ENCODE data around the gene CPVL.

DNA sequence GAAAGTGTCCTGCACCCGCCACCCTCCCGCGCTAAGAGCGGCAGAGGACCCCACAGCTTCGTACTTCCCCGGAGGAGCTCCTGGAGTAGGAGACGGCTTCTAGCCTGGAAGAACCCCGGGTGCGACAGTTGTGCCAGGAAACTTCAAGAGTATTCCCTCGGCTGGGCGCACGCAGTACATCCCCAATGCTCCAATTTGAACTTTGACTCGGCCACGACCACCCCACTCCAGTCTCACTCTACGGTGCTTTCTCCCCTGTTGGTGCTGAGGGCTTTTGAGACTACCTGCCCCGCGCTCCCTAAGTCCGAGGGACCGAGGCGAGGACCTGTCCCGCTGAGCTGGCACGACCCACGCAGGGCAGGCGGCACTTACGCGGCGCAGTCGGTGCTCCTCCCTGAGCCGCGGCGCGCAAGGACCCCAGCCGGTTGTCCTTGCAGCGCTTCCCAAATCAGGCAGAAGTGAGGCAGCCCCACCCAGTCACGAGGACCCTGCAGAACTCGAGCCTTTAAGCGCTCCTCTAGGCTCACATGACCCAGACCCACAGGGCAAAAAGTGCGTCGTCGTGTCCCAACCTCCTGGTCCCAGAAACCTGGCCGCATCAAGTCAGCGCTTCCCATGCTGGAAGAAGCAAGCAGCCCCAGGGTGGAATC, at the start of gene CPVL:
- TF ChIP-seq ZNF274 (IDR thresholded peaks at IDR 0.05; ENCODE audit: low read depth, low read length) (no peak), SUZ12 (IDR thresholded peaks at IDR 0.05; ENCODE audit: extremely low read depth, insufficient read depth, insufficient read length) (no peak)
